Stimulated activated CD4-positive, alpha-beta T cell treated with anti-CD3 and anti-CD28 coated beads, Interleukin-2, amount 100 ng/mL, for 24 hours (primary cell): ENCODE measurements around the gene ADAM33.

Experiments
- DNase-seq, 2 donors: peaks; one replicate each; pipeline ENCODE4 v3.0.0-alpha.2; 2020

The ADAM33 gene

GRCh38 chr20:3663031-3663701, 18.6 kb downstream of the ADAM33 start, which contains the start of gene GFRA4:
TSS of gene GFRA4 (minus strand) at chr20:3663399. CDS start at chr20:3663399, 0 bp downstream.
- DNase-seq = no peak

- DNase-seq = no peak
These were observed 19.8 kb downstream of the ADAM33 start for GRCh38 chr20:3661814-3662665.

GRCh38 chr20:3661060-3661813, 20.6 kb downstream of the ADAM33 start:
- no peak for DNase-seq

GRCh38 chr20:3660262-3661059, 21.3 kb downstream of the ADAM33 start:
- no peak for DNase-seq

DNA sequence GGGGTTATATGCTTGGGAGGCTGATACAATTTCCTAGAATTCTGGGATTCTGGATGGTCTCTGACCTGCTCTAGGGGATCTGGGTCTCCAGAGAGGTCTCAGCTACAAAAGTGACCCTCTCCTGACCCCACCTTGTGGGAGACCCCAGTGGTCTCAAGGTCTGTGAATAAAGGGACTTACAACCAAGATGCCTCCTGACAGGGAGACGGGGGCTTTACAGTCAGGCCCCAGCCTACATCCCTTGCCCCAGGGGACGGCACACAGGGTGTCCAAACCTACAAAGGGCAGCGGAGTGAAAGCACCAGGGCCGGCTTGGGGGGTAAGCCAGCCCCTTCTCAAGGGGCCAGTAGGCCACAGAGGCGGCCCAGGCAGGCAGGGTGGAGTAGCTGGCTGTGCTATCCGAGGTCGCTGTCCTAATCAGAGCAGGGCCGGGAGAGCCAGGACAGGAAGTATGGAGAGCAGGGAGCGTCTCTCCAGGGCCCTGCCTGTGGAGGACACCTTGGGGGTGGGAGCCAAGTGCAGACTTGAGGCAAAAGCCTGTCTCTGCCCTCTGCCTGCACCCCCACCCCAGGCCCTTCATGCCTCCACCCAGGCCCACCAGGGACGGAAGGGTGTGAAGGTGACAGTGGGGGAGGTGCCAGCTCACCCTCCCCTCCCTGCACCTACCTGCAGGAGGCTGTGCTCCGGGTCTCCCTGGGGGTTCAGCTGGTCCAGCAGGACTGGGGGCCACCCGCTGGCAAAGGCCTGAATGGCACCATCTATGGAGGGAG, 22.1 kb downstream of the ADAM33 start:
- no peak for DNase-seq

GRCh38 chr20:3658716-3659491, 22.9 kb downstream of the ADAM33 start:
- no peak for DNase-seq

GRCh38 chr20:3658019-3658715, 23.6 kb downstream of the ADAM33 start:
- DNase-seq = no peak

- DNase-seq = no peak
These were observed 26.7 kb downstream of the ADAM33 start for GRCh38 chr20:3655131-3655405.

GRCh38 chr20:3654326-3655130, 27.3 kb downstream of the ADAM33 start:
- DNase-seq = no peak

- DNase-seq = no peak
These were observed 27.9 kb downstream of the ADAM33 start for GRCh38 chr20:3653921-3654320.

DNA sequence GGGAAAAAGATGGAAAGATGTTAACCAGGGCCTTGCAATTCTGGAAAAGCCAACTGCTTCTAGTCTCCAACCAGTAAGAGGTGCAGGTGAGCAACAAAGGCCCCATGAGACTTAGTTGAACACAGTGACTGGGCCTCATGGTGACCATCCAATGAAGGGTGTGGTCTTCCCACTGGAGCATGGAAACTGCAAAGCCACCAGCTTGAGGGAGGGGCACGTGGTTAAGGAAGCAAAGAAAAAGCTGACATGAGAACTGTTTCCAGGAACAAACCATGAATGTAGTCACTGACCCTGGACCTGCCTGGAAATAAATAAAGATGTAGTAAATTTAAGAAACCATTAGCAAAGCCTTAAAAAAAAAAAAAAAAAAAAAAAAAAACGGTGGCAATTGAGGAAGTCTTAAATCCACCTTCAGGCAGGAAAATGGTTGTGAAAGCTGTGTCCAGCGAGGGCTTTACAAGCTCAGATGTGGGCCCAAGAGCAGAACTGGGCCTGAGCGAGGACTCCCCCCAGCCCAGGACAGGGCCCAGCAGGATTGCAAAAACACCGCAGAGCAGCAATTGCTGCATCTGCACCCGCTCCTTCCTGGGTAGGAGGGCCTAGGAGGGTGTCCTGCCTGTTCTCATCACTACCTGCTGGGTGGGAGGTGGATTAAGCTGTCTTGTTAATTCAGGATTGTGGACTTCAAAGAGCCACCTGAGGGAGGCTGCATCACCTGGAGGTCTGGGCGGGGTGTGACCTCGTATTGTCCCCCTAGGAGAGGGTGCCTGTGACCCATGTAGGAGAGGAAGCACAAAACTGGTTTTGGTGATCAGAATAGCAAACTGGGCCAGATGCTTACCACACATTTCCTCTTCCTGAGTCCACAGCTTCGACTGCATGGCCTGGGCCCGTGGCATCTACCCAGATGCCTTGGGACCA, 28.9 kb downstream of the ADAM33 start:
- DNase-seq = no peak

DNA sequence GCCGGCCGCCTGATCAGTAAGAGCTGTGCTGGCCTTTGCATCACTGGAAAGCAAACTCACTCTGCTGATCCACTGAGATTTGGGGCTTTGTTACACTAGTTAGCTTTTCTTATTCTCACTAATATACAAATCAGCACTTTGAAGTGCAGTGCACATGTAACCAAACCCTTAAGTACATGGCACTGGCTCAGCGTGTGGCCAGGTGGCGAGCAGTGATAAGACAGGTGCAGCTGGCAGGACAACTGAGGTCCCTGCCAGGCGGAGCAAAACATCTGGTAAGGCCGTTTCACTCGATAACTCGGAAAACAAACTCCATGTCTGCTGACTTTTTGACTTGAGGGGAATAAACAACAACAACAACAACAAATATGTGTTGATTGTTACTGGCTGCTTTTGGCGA, 29.6 kb downstream of the ADAM33 start:
- no peak for DNase-seq

DNA sequence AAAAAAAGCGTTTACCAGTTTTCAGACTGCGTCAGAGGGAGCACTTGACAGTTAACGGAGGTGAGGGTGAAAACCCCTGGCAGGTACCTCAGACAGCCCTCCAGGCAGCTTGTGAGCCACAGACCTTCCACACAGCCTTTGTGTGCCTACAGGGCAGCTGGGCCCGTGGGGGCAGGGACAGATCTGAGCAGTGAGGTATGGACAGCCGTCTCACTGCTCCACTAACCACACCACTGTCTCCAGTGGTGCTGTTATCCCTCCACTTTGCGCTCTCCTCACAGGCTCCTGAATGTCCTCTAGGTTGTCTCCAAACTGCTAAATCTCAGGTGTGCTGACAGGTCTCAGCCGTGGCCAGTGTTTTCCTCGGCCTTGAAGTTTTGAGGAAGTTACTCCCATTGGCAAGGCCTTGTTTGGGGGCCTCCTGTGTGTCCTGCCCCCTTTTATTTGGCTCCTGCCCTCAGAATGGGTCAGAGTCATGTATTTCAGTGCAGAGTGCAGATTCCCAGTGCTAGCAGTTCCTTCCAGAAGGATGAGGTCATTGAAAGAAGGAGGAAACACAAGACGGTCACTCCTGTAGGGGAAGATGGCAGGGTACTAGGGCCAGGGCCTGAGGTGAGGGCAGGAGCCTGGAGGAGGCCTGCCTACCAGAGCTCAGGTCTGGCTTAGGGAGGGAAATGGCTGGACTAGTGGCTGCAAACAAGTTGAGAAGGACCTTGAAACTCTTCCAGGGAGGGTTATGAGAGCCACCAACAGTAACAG, 30.4 kb downstream of the ADAM33 start:
- no peak for DNase-seq

DNA sequence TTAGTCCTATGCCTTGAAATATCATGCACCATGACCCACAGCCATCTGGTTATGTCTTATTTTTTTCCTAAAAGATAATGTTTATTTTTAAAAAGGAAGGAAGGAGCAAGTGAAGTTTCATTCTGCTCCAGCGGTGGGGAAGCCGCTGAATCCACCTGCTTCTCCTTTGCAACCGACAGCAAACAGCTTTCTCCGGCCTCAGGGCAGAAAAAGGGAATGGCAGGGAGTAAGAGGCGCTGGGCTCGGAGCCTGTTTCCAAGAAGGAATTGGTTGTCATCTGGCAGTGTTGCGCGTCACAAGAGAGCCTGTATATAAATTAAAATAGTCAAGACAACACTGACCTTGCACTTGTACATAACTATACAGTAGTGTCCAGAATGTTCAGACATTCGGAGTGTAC, 32.9 kb downstream of the ADAM33 start:
- DNase-seq = no peak

- no peak for DNase-seq
These were observed 34.3 kb downstream of the ADAM33 start for GRCh38 chr20:3647473-3647872.

DNA sequence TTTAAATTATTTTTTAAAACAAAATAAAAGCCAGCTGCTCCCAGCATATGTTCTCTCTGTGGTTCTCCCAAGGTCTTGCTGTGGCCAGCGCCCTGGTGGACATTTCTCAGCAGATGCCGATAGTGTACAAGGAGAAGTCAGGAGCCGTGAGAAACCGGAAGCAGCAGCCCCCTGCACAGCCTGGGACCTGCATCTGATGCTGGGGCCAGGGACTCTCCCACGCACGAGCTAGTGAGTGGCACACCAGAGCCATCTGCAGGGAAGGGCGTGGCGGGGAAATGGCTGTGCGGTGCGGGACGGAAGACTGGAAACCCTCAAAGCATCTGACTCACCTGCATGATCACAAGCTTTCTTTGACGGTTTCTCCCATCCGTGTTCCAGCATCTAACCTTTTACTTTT, 35.2 kb downstream of the ADAM33 start:
- no peak for DNase-seq

GRCh38 chr20:3646067-3646440, 35.8 kb downstream of the ADAM33 start:
- no peak for DNase-seq
